Stimulated activated CD8-positive, alpha-beta memory T cell treated with anti-CD3 and anti-CD28 coated beads, Interleukin-12 subunit alpha, Interleukin-12 subunit beta, amount 100 ng/mL, for 24 hours (primary cell): ENCODE data around the gene TOGARAM2.

Experiments
- DNase-seq: peaks from one replicate; pipeline ENCODE4 v3.0.0-alpha.2; 2020; ENCODE audit errors: extremely low read depth

TOGARAM2 gene

GRCh38 chr2:29053670-29054400 is 72.7 kb downstream of the TOGARAM2 start:
- no peak for DNase-seq

- no peak for DNase-seq
Measured at GRCh38 chr2:29054430-29054829, 73.3 kb downstream of the TOGARAM2 start.

GRCh38 chr2:29055601-29056000 is 74.5 kb downstream of the TOGARAM2 start:
- no peak for DNase-seq

GRCh38 chr2:29056452-29056851 is 75.4 kb downstream of the TOGARAM2 start:
- no peak for DNase-seq

GRCh38 chr2:29057006-29057405 is 75.9 kb downstream of the TOGARAM2 start:
- no peak for DNase-seq

GRCh38 chr2:29059624-29060023 is 78.5 kb downstream of the TOGARAM2 start:
- no peak for DNase-seq

- no peak for DNase-seq
Measured at GRCh38 chr2:29060441-29060840, 79.3 kb downstream of the TOGARAM2 start.

- DNase-seq = no peak
Measured at GRCh38 chr2:29061176-29061575, 80.1 kb downstream of the TOGARAM2 start.

- DNase-seq = no peak
Measured at GRCh38 chr2:29061616-29062015, 80.5 kb downstream of the TOGARAM2 start.

- DNase-seq = no peak
Measured at GRCh38 chr2:29062371-29062770, 81.3 kb downstream of the TOGARAM2 start.

- no peak for DNase-seq
Measured at GRCh38 chr2:29063056-29063455, 82.0 kb downstream of the TOGARAM2 start.

GRCh38 chr2:29063646-29064345 is 82.7 kb downstream of the TOGARAM2 start:
- no peak for DNase-seq

- DNase-seq = no peak
Measured at GRCh38 chr2:29064346-29064715, 83.2 kb downstream of the TOGARAM2 start.

- no peak for DNase-seq
Measured at GRCh38 chr2:29064746-29065067, 83.6 kb downstream of the TOGARAM2 start.

- no peak for DNase-seq
Measured at GRCh38 chr2:29065068-29065811, 84.1 kb downstream of the TOGARAM2 start.

GRCh38 chr2:29066271-29066860 is 85.3 kb downstream of the TOGARAM2 start:
- DNase-seq = no peak

GRCh38 chr2:29066997-29067605 is 86.0 kb downstream of the TOGARAM2 start:
- no peak for DNase-seq

- no peak for DNase-seq
Measured at GRCh38 chr2:29068513-29068912, 87.4 kb downstream of the TOGARAM2 start.

GRCh38 chr2:29070526-29070925 is 89.4 kb downstream of the TOGARAM2 start:
- DNase-seq = no peak

- DNase-seq = no peak
Measured at GRCh38 chr2:29071032-29071975, 90.2 kb downstream of the TOGARAM2 start.

GRCh38 chr2:29072251-29072650 is 91.2 kb downstream of the TOGARAM2 start:
- no peak for DNase-seq
